CD4-positive, alpha-beta T cell treated with Interleukin-6 at 100 ng/mL for 8 hours (primary cell): ENCODE data around the gene MEA1.
"Not testable (repeated sequence)": the region's sequence is repeated elsewhere in the genome, so short reads cannot be mapped to it uniquely, and the experiment has no call there.

ENCODE experiments used
- DNase-seq: peaks from one replicate; pipeline ENCODE4 v3.0.0-alpha.2; 2020; ENCODE audit warnings: mixed read lengths, low spot score

Gene MEA1

GRCh38 chr6:43009124-43009523 is 4.6 kb downstream of the MEA1 start:
- DNase-seq = no peak

- DNase-seq = no peak
Measured at GRCh38 chr6:43007126-43007525, 6.6 kb downstream of the MEA1 start.

GRCh38 chr6:43006251-43006650 is 7.5 kb downstream of the MEA1 start:
- DNase-seq = no peak

GRCh38 chr6:43005844-43006243 is 7.9 kb downstream of the MEA1 start:
- no peak for DNase-seq

- no peak for DNase-seq
Measured at GRCh38 chr6:43001843-43002242, 11.9 kb downstream of the MEA1 start.

GRCh38 chr6:42998205-42998604 is 15.5 kb downstream of the MEA1 start:
- DNase-seq = not testable (repeated sequence)

- DNase-seq = no peak
Measured at GRCh38 chr6:42996513-42996912, 17.2 kb downstream of the MEA1 start.

GRCh38 chr6:42993445-42993844 is 20.3 kb downstream of the MEA1 start:
- DNase-seq = no peak

- DNase-seq = no peak
Measured at GRCh38 chr6:42989923-42990322, 23.8 kb downstream of the MEA1 start.

GRCh38 chr6:42988486-42989020 is 25.2 kb downstream of the MEA1 start:
- no peak for DNase-seq

- no peak for DNase-seq
Measured at GRCh38 chr6:42987533-42988451, 26.0 kb downstream of the MEA1 start.

GRCh38 chr6:42984924-42985475 is 28.7 kb downstream of the MEA1 start:
- DNase-seq = peak; percentile 11

GRCh38 chr6:42984001-42984923 is 29.5 kb downstream of the MEA1 start, which contains the start of gene PPP2R5D:
Gene PPP2R5D (plus strand): TSS chr6:42984570. CDS start chr6:42984678, 108 bp downstream.
- DNase-seq = peak; percentile 98

- no peak for DNase-seq
Measured at GRCh38 chr6:42981836-42982235, 31.9 kb downstream of the MEA1 start.

GRCh38 chr6:42979523-42980177 is 34.1 kb downstream of the MEA1 start:
- DNase-seq = peak; percentile 7

- peak; percentile 93 for DNase-seq
Measured at GRCh38 chr6:42978839-42979522, 34.8 kb downstream of the MEA1 start, which contains the start of gene PEX6. Gene PEX6 (minus strand): TSS chr6:42979181. CDS start chr6:42979150, 31 bp downstream.

- no peak for DNase-seq
Measured at GRCh38 chr6:42978487-42978838, 35.3 kb downstream of the MEA1 start.

GRCh38 chr6:42974919-42975505 is 38.7 kb downstream of the MEA1 start:
- no peak for DNase-seq

GRCh38 chr6:42973926-42974325 is 39.8 kb downstream of the MEA1 start:
- DNase-seq = no peak

- no peak for DNase-seq
Measured at GRCh38 chr6:42971746-42972327, 41.9 kb downstream of the MEA1 start.
